GM13977 (cell line): Measurements from ENCODE around the gene GLIPR2.
A peak's percentile ranks its signal among the peaks of the same experiment; 100 is the strongest.

Source experiments
- DNase-seq: peaks from one replicate; pipeline ENCODE4 v3.0.0; 2012; ENCODE audit warnings: low spot score
- in situ Hi-C: fragments of 300-500 bp; cut with MboI; formaldehyde crosslinking; loops from one replicate; pipeline ENCODE4 v1.12.0; 2022; ENCODE audit warnings: low sequenced_read_pairs, low pct_unique_long_range_greater_than_20kb, mixed read lengths, inconsistent platforms; ENCODE audit not compliant: unreplicated experiment
- TF ChIP-seq, protein P1 (sequence below): IDR thresholded peaks from 2 replicates; pipeline ENCODE4 v1.5.1; 2012; ENCODE audit warnings: mild to moderate bottlenecking, control low read depth; ENCODE audit not compliant: insufficient read depth; ENCODE audit errors: extremely low read depth, missing control alignments

GLIPR2 gene

DNA sequence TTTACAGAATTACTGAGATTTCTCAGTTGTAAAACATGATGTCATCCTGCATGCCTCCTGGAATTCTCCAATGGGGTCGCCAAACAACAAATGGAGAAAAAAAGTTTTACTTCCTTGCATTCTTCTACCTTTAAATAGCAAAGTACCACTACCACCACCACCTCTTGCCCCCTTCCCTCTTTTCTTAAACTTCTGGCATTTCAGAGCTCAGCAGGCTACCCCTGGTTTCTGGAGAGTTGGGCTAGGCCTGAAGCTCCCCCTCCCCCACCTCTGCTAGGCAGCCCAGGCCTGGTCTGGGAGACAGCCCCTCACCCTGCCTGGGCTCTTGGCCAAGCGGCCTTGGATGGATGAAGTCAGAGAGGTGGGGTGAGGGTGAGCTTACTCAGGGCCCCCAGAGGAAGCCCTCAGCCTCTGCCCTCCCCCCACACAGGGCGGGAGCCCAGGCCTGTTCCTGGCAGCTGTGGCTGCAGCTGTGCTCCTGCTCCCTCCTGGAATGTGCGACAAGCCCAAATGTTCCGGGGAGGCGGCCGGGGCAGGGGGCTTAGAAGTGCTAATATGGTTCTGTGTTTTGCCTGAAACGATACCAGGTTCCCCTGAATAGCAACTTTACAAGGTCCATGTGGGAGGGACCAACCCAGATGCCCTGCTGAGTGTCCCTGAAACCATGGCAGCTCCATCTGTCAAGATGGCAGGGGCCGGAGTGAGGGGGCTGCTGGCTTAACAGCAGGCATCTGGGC lies 26.7 kb downstream of the GLIPR2 start:
- in situ Hi-C loops, result no loop called here
- TF ChIP-seq, protein P1, sequence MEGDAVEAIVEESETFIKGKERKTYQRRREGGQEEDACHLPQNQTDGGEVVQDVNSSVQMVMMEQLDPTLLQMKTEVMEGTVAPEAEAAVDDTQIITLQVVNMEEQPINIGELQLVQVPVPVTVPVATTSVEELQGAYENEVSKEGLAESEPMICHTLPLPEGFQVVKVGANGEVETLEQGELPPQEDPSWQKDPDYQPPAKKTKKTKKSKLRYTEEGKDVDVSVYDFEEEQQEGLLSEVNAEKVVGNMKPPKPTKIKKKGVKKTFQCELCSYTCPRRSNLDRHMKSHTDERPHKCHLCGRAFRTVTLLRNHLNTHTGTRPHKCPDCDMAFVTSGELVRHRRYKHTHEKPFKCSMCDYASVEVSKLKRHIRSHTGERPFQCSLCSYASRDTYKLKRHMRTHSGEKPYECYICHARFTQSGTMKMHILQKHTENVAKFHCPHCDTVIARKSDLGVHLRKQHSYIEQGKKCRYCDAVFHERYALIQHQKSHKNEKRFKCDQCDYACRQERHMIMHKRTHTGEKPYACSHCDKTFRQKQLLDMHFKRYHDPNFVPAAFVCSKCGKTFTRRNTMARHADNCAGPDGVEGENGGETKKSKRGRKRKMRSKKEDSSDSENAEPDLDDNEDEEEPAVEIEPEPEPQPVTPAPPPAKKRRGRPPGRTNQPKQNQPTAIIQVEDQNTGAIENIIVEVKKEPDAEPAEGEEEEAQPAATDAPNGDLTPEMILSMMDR, result no peak
- DNase-seq, result no peak

DNA sequence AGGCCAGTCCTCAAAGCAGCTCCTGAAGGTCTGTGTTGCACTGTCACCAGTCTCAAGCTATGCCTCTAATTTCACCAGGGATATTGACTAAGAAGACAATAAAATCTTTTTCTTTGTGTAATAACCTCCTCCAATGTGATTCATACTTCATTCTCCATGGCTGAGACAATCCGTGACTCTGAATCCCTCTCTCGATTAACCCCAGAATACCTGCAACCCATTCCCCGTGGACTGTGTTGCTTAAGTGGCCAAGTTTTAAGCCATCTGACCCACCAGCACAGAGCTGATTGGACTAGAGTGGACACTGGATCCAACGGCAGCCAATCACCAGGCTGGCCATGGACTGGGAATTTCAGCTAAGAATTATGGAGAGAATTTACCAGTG lies 27.2 kb downstream of the GLIPR2 start:
- TF ChIP-seq, protein P1, result no peak
- DNase-seq, result no peak
- in situ Hi-C loops, result no loop called here

DNA sequence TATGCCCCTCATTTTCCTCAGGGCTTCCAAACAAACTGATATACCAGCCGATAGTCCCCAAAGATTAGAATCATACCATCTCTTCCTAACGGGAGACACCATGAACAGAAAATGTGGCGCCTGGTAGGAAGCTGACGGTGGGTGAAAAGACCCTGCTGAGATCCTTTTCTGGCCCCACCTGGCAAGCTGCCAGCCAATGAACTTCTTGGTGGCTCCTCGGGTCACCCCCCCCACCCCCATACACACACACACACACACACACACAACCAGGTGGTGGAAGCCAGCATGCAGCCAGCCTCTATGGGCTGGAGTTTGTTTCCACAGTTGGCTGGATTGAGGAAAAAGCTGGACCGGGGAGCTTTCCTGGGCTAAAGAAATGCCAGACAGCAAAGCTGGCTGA lies 27.8 kb downstream of the GLIPR2 start:
- in situ Hi-C loops, result no loop called here

DNA sequence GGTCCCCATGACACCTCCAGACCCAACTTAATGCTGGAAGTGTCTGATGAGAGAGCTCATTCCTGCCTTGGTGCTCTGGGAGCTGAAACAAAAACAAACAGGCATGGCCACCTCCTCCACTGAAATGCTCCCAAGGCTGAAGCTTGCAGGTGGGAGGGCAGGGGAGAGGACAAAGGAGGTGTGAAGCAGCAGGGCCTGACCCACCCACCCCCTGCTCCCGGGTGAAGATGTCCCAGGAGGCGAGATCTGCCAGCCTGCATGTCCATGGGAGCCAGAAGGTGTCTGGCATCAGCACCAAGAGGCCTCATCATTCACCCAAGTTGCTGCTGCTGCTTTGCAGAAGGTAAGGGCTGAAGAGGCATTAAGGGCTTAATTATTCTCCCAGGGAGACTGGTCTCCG lies 28.5 kb downstream of the GLIPR2 start:
- in situ Hi-C loops, result loop anchor here (5.0 kb wide), 1 partner anchor 63 kb away; no protein-coding TSS in a partner anchor
- TF ChIP-seq, protein P1, result no peak
- DNase-seq, result no peak

More for the DNA sequence above, 27.8 kb downstream of the GLIPR2 start:
- TF ChIP-seq, protein P1, result no peak
- no peak for DNase-seq

DNA sequence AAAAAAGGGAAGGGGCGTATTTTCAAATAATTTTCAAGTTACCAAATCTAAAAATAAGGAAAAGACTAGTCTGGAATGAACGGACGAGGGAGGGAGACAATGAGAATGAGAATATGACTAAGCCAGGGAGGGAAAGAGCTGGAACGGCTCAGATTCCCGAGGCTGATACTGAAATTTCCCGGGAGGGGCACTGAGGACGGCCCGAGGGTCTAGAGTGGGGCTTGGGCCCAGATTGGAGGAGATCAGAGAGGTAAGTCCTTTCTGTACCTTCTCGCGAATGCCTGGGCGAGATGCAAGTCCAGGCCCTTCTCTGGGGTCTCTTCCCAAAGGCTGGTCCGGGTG lies 29.3 kb downstream of the GLIPR2 start:
- DNase-seq, result no peak
- in situ Hi-C loops, result loop anchor here (5.0 kb wide), 1 partner anchor 63 kb away; no protein-coding TSS in a partner anchor
- TF ChIP-seq, protein P1, result no peak

DNA sequence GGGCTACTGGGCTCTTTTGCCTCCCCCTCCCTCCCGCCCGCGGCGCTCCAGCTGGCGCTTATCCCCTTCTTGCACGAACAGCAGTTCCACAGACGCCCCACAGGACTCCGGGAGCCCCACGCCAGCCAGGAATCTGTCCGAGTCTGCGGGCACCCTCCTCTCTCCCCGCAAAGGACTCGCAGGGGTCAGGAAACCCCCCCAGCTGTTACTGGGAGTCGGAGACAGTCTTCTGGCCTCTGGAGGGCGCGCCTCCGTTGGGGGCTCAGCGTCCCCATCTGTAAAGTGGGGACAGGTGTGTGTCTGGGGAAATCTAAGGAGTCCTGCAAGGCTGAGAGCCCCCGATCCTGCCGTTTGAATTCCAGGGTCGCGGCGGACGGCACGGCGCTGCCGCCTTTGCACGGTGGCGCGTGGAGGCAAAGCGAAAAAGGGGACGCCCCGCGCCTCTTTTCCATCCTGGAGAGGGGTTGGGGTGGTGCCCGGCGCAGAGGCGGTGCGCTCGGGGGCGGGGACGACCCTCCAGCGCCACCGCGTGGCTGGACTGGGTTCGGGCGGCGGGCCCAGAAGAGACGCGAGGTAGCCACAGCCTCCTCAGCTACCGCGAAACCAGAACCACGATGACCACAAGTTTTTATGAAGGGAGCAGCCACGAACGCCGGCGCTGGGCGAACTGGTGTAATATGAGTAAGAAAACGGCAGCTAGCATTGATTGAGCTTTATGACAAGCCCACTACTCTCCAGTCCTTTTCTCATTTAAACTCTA lies 29.8 kb downstream of the GLIPR2 start:
- in situ Hi-C loops, result loop anchor here (5.0 kb wide), 1 partner anchor 64 kb away; no protein-coding TSS in a partner anchor
- peak; percentile 93 for DNase-seq
- TF ChIP-seq, protein P1, result peak; percentile 97
